A549 (cell line): ENCODE measurements around the gene SEMA6C. TPM values are rescaled to one million over a fixed set of nuclear protein-coding genes. Genes with fewer than 3 reads are reported as not detected.

Source experiments
- ATAC-seq, 2 experiments: fragments of 200-7000 bp in 1 of 2; fragments of >200 bp in 1 of 2; cut with Nextera tagmentation in 1 of 2; cut with Tn5 transposase in 1 of 2; 3 replicates each; pipeline versions ENCODE4 v1.8.0 to v1.9.1; 2018 to 2020; ENCODE audit warnings: mild to moderate bottlenecking in 1 of 2, moderate library complexity in 1 of 2
- CTCF ChIA-PET: fragments of 300-600 bp; sonication (Branson Sonifier 250); formaldehyde crosslinking; extraction: SDS; loops from one replicate; lab custom pipeline; 2021; ENCODE audit warnings: antibody characterized with exemption, inconsistent platforms; lab: Yijun Ruan, JAX
- POLR2A ChIA-PET: fragments of 350-600 bp; formaldehyde crosslinking; extraction: SDS; loops from one replicate; lab custom pipeline; 2021; ENCODE audit warnings: antibody characterized with exemption, inconsistent platforms; lab: Yijun Ruan, JAX
- DNase-seq, 2 experiments: peaks; one replicate each; pipeline versions ENCODE4 v3.0.0 to v3.0.0-alpha.2; 2011 to 2016; ENCODE audit warnings: low read depth in 1 of 2, low spot score in 1 of 2
- FAIRE-seq: peaks from 2 replicates; lab custom pipeline; 2011; peaks lifted over from hg19 to GRCh38; lab: Jason Lieb, UNC
- H3K27ac ChIP-seq, 2 experiments: fragments of >200 bp; sonication (Bioruptor Twin); formaldehyde crosslinking; 3 replicates each; pipeline ENCODE4 v1.5.1; 2016 to 2017
- H3K4me1 ChIP-seq: fragments of >200 bp; sonication (Bioruptor Twin); formaldehyde crosslinking; 3 replicates; pipeline ENCODE4 v1.6.1; 2016
- H3K4me2 ChIP-seq: fragments of >200 bp; sonication (Bioruptor Twin); formaldehyde crosslinking; 3 replicates; pipeline ENCODE4 v1.6.1; 2016
- H3K4me3 ChIP-seq: fragments of >200 bp; sonication (Bioruptor Twin); formaldehyde crosslinking; 3 replicates; pipeline ENCODE4 v1.5.1; 2016
- H3K9me3 ChIP-seq: fragments of >200 bp; sonication (Bioruptor Twin); formaldehyde crosslinking; 3 replicates; pipeline ENCODE4 v1.6.1; 2016
- CBX8 ChIP-seq: fragments of 200-600 bp; sonication (generic); IDR thresholded peaks from 2 replicates; pipeline ENCODE4 v1.6.1; 2016
- CEBPB ChIP-seq, 2 experiments: fragments of >200 bp in 1 of 2; sonication (Bioruptor Twin) in 1 of 2; formaldehyde crosslinking in 1 of 2; IDR thresholded peaks; 2 replicates each; pipeline ENCODE4 v1.6.1; 2012 to 2016
- EHMT2 ChIP-seq: fragments of 200-600 bp; sonication (generic); IDR thresholded peaks from 2 replicates; pipeline ENCODE4 v1.6.1; 2016; ENCODE audit warnings: antibody characterized with exemption, low read depth, mild to moderate bottlenecking, moderate library complexity
- GATA3 ChIP-seq: IDR thresholded peaks from 2 replicates; pipeline ENCODE4 v1.6.1; 2012; ENCODE audit warnings: borderline replicate concordance
- HOXB5 ChIP-seq: fragments of 250-450 bp; sonication (Bioruptor Pico); IDR thresholded peaks from 2 replicates; pipeline ENCODE4 v1.5.0; 2020; ENCODE audit warnings: mild to moderate bottlenecking, moderate library complexity
- JUN ChIP-seq, 2 experiments: fragments of >200 bp; sonication (Bioruptor Twin); formaldehyde crosslinking; IDR thresholded peaks; 2 replicates in 1 of 2; 3 replicates in 1 of 2; pipeline ENCODE4 v1.6.1; 2016 to 2017
- KDM1A ChIP-seq: fragments of 200-600 bp; sonication (generic); IDR thresholded peaks from 2 replicates; pipeline ENCODE4 v1.6.1; 2016; ENCODE audit warnings: low read depth, mild to moderate bottlenecking
- NR3C1 ChIP-seq: fragments of >200 bp; sonication (Bioruptor Twin); formaldehyde crosslinking; IDR thresholded peaks from 3 replicates; pipeline ENCODE4 v1.6.1; 2017
- POLR2AphosphoS2 ChIP-seq: conservative IDR thresholded peaks from 2 replicates; pipeline ENCODE4 v1.6.1; 2012; ENCODE audit warnings: low read length, improper control_type of control experiment, inconsistent platforms
- RARB ChIP-seq: fragments of 250-450 bp; sonication (Bioruptor Pico); IDR thresholded peaks from 2 replicates; pipeline ENCODE4 v1.8.0; 2021; ENCODE audit warnings: mild to moderate bottlenecking, moderate library complexity
- RCOR1 ChIP-seq: fragments of 150-350 bp; IDR thresholded peaks from 2 replicates; pipeline ENCODE4 v1.6.1; 2014; ENCODE audit warnings: antibody characterized with exemption, low read length, low read depth
- RFX5 ChIP-seq: fragments of 450-650 bp; IDR thresholded peaks from 2 replicates; pipeline ENCODE4 v1.7.1; 2014; ENCODE audit warnings: antibody characterized with exemption, mild to moderate bottlenecking, moderate library complexity
- ZC3H11A ChIP-seq: fragments of 450-650 bp; IDR thresholded peaks from 2 replicates; pipeline ENCODE4 v1.6.1; 2014; ENCODE audit warnings: antibody characterized with exemption, mild to moderate bottlenecking
- ZFP36 ChIP-seq: fragments of 450-650 bp; IDR thresholded peaks from 2 replicates; pipeline ENCODE4 v1.6.1; 2014; ENCODE audit warnings: borderline replicate concordance; ENCODE audit not compliant: partially characterized antibody
- ZNF302 ChIP-seq: fragments of 250-450 bp; sonication (Bioruptor Pico); IDR thresholded peaks from 2 replicates; pipeline ENCODE4 v1.9.0; 2021; ENCODE audit warnings: inconsistent platforms, mild to moderate bottlenecking, moderate library complexity
- ZSCAN20 ChIP-seq: fragments of 250-450 bp; sonication (Bioruptor Pico); IDR thresholded peaks from 2 replicates; pipeline ENCODE4 v1.8.0; 2022; ENCODE audit warnings: mild to moderate bottlenecking, moderate library complexity
- WGBS: methylation state at CpG from one replicate; pipeline ENCODE4 v1.1.6; 2017; ENCODE audit errors: missing lambda C conversion rate; 5-methylcytosine and 5-hydroxymethylcytosine counted together
- polyA plus RNA-seq, 4 experiments: library from polyadenylated mRNA; depleted of rRNA in 3 of 4; stranded (reverse); fragments of >200 nt; fragmentation: RNase III in 1 of 4; extraction: RNeasy Plus Mini Kit Qiagen cat#74134 plus additional on column Dnase treatment in 1 of 4; gene quantifications; 2 replicates in 3 of 4; 3 replicates in 1 of 4; pipeline ENCODE4 v1.2.3, GENCODE V29; 2011 to 2017
- TF ChIP-seq, protein P1 (sequence below): fragments of >200 bp; sonication (Bioruptor Twin); formaldehyde crosslinking; IDR thresholded peaks from 3 replicates; pipeline ENCODE4 v1.6.1; 2016
- TF ChIP-seq, protein P2 (sequence below): fragments of >200 bp; sonication (Bioruptor Twin); formaldehyde crosslinking; IDR thresholded peaks from 3 replicates; pipeline ENCODE4 v1.5.1; 2016
- TF ChIP-seq, protein P3 (sequence below): fragments of 200-600 bp; sonication (generic); IDR thresholded peaks from 2 replicates; pipeline ENCODE4 v1.6.1; 2016; ENCODE audit warnings: antibody characterized with exemption, mild to moderate bottlenecking, moderate library complexity

SEMA6C gene
- polyA plus RNA-seq, 2 of the 4 experiments (the other 2 are of a cell fraction) = 1.3 to 1.6 TPM

DNA sequence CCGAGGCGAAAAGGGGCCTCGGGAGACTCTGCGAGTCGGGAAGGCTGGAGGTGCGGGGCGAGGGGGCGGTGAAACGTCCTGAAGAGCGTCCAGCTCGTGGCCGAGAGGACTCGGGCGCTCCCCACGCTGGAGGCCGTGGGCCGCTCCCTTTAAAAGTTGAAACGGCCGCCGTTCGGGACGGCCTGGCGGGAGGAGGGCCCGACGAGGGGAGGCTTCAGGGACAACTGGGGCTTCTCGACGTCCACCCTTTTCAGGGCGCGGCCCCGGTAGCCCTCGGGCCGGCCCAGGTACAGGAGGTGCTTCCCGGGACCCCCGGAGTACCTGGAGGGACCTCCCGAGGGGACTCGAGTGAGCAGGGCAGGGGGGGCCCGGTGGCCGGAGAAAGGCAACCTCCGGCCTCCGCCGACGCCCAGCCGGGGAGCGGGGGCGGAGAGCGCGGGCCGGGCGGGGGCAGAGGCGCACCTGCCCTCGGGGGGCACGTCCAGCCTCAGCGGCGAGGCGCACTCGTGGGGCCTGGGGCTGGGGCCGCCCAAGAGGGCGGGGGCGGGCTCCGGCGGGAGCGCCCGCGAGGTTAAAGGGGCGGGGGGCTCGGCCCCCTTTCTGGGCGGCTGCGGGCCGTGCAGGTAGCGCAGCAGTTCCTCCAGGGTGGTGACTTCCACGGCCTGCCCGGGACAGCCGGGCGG, 14.0 kb downstream of the SEMA6C start (continued):
- TF ChIP-seq ZFP36 = no peak
- no peak for TF ChIP-seq JUN (IDR thresholded peaks at IDR 0.05)
- TF ChIP-seq, protein P1, sequence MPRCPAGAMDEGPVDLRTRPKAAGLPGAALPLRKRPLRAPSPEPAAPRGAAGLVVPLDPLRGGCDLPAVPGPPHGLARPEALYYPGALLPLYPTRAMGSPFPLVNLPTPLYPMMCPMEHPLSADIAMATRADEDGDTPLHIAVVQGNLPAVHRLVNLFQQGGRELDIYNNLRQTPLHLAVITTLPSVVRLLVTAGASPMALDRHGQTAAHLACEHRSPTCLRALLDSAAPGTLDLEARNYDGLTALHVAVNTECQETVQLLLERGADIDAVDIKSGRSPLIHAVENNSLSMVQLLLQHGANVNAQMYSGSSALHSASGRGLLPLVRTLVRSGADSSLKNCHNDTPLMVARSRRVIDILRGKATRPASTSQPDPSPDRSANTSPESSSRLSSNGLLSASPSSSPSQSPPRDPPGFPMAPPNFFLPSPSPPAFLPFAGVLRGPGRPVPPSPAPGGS = no peak
- TF ChIP-seq RCOR1 = no peak
- TF ChIP-seq CEBPB (IDR thresholded peaks at IDR 0.05) = no peak
- no peak for TF ChIP-seq EHMT2

DNA sequence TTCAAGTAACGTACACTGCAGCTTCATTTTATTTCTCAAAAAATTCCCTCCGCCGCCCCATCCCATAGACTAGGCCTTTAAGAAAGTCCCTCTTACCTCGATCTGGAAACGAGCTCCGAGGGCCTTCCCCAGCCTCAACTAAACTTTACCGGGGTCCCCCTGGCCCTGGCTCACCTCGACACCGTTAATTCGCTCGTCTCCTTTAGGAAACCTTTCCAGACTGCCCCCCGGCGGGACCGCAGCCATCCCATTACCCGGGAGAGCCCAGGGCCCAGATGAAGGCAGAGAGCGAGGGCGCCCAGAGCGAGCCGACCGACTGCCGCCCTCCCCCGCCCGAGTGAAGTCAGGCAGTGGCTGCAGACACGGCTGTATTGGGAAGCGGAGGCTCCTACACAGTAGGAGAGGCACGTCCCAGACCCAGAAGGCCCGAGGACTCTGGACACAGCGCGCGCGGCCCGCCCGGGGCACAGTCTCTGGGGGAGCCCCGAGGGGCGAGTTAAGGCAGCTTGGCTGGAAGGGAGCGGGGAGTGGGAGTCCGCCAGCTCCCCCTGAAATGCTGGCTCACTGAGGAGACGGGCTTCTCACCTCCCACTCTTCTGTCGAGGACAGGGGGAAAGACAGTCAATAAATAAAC, 14.6 kb downstream of the SEMA6C start:
- no peak for TF ChIP-seq RARB
- TF ChIP-seq GATA3 = no peak
- no peak for TF ChIP-seq ZC3H11A
- TF ChIP-seq, protein P2, sequence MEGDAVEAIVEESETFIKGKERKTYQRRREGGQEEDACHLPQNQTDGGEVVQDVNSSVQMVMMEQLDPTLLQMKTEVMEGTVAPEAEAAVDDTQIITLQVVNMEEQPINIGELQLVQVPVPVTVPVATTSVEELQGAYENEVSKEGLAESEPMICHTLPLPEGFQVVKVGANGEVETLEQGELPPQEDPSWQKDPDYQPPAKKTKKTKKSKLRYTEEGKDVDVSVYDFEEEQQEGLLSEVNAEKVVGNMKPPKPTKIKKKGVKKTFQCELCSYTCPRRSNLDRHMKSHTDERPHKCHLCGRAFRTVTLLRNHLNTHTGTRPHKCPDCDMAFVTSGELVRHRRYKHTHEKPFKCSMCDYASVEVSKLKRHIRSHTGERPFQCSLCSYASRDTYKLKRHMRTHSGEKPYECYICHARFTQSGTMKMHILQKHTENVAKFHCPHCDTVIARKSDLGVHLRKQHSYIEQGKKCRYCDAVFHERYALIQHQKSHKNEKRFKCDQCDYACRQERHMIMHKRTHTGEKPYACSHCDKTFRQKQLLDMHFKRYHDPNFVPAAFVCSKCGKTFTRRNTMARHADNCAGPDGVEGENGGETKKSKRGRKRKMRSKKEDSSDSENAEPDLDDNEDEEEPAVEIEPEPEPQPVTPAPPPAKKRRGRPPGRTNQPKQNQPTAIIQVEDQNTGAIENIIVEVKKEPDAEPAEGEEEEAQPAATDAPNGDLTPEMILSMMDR = no peak
- TF ChIP-seq, protein P3, sequence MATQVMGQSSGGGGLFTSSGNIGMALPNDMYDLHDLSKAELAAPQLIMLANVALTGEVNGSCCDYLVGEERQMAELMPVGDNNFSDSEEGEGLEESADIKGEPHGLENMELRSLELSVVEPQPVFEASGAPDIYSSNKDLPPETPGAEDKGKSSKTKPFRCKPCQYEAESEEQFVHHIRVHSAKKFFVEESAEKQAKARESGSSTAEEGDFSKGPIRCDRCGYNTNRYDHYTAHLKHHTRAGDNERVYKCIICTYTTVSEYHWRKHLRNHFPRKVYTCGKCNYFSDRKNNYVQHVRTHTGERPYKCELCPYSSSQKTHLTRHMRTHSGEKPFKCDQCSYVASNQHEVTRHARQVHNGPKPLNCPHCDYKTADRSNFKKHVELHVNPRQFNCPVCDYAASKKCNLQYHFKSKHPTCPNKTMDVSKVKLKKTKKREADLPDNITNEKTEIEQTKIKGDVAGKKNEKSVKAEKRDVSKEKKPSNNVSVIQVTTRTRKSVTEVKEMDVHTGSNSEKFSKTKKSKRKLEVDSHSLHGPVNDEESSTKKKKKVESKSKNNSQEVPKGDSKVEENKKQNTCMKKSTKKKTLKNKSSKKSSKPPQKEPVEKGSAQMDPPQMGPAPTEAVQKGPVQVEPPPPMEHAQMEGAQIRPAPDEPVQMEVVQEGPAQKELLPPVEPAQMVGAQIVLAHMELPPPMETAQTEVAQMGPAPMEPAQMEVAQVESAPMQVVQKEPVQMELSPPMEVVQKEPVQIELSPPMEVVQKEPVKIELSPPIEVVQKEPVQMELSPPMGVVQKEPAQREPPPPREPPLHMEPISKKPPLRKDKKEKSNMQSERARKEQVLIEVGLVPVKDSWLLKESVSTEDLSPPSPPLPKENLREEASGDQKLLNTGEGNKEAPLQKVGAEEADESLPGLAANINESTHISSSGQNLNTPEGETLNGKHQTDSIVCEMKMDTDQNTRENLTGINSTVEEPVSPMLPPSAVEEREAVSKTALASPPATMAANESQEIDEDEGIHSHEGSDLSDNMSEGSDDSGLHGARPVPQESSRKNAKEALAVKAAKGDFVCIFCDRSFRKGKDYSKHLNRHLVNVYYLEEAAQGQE = no peak
- TF ChIP-seq CBX8 = no peak
- no peak for TF ChIP-seq POLR2AphosphoS2
- TF ChIP-seq NR3C1 = no peak
- no peak for TF ChIP-seq RFX5
- TF ChIP-seq HOXB5 = no peak
- no peak for TF ChIP-seq KDM1A
- TF ChIP-seq ZFP36 = no peak
- TF ChIP-seq ZNF302 = no peak
- TF ChIP-seq ZSCAN20 = no peak
- ATAC-seq (no peak), FAIRE-seq (no peak), DNase-seq (no peak)
- Histone ChIP-seq H3K4me1 (no peaks in the 10 kb centered on the region), H3K4me3 (no peak overlapping the region), H3K9me3 (no peaks in the 10 kb centered on the region), H3K27ac (no peak overlapping the region), H3K4me2 (no peak overlapping the region)
- 83% methylated on average over 34 of the region's 39 CpGs for WGBS
- ChIA-PET POLR2A (no interaction called here), CTCF (interaction anchor here (1.1 to 1.7 kb wide), 3 partner anchors 11 to 32 kb away, joined by 3 to 5 read pairs (median 3); partner anchors contain the start of gene TNFAIP8L2)
